ACC112 (cell line): ENCODE data around the gene ANAPC13.

Source experiments
- H2AFZ ChIP-seq: fragments of 200-600 bp; sonication (generic); one replicate; pipeline ENCODE4 v1.6.0; 2017; ENCODE audit warnings: antibody characterized with exemption, low read length; ENCODE audit not compliant: unreplicated experiment
- H3K27ac ChIP-seq: fragments of 200-600 bp; sonication (generic); 2 replicates; pipeline ENCODE4 v1.5.1; 2014; ENCODE audit warnings: low read depth, mild to moderate bottlenecking, antibody characterized with exemption, low read length, moderate library complexity
- H3K27me3 ChIP-seq: fragments of 200-600 bp; sonication (generic); 2 replicates; pipeline ENCODE4 v1.6.1; 2014; ENCODE audit warnings: mild to moderate bottlenecking, antibody characterized with exemption, low read length, moderate library complexity, mixed read lengths; ENCODE audit not compliant: insufficient read depth
- H3K36me3 ChIP-seq: fragments of 200-600 bp; sonication (generic); 2 replicates; pipeline ENCODE4 v1.6.1; 2016; ENCODE audit warnings: mild to moderate bottlenecking, antibody characterized with exemption, low read length, moderate library complexity, mixed read lengths; ENCODE audit not compliant: insufficient read depth
- H3K4me1 ChIP-seq: fragments of 200-600 bp; sonication (generic); one replicate; pipeline ENCODE4 v1.6.1; 2016; ENCODE audit warnings: low read length, mixed read lengths; ENCODE audit not compliant: insufficient read depth, unreplicated experiment, control insufficient read depth
- H3K4me3 ChIP-seq: fragments of 200-600 bp; sonication (generic); 2 replicates; pipeline ENCODE4 v1.5.1; 2014; ENCODE audit warnings: mild to moderate bottlenecking, low read depth, low read length
- H3K79me2 ChIP-seq: fragments of 200-600 bp; sonication (generic); one replicate; pipeline ENCODE4 v1.6.0; 2016; ENCODE audit warnings: low read length; ENCODE audit not compliant: control insufficient read depth, unreplicated experiment, insufficient read depth

Gene ANAPC13, protein sequence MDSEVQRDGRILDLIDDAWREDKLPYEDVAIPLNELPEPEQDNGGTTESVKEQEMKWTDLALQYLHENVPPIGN

DNA sequence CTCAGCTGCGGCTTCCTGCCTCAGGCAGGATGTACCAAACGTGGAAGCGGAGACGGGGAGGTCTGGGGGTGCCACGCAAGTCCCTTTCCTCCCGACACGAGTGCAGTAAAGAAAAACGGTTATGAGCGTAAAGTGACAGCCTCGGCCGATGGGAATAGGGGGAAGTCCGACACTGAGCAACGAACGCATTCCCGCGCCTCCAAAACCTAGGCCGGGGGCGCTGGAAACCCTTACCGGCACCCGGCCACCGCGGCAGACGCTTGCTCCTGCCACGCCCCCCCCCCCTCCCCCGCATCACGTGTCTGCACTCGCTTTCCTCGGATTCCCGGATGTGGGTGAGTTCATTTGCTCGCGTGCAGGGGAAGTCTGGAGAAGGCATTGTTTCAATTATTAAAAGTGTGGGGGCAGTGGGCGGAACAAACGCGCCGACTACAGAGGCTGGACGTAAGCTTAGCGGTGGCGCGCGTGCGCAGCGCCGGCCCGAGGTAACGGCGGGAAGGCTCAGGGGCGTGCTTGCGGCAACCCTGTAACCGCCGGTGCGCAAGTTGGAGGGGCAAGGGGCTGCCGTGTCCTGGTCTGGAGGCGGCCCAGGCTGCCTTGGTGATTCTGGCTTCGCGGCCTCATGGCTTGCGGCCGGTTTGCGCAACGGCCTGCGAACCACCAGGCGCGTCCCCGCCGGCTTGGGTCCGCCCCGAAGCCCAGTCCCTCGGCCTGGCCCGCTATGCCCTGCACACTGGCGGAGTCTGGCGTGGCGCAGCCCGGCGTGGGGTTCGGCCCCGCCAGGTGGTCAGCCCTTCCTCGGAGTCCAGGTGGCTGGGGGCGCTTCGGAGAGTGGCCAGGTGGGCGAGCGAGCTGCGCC lies at the start of gene ANAPC13, which contains the start of gene CEP63:
TSS of gene ANAPC13 (minus strand) at position 268 of the 859 bp plus-strand sequence. CDS start 3,081 bp downstream, outside the sequence.
TSS of gene CEP63 (plus strand) at position 340 of the 859 bp plus-strand sequence. CDS start 9,264 bp downstream, outside the sequence.
- Histone ChIP-seq H3K4me1 (peaks cover 38% of the 10 kb centered on the region), H3K36me3 (peaks cover 16% of the 10 kb centered on the region; the same call in 1 of the 2 replicates), H3K27me3 (no peaks in the 10 kb centered on the region), H3K4me3 (peak within 1 kb of the TSS; percentile 94), H2AFZ (peak within 1 kb of the TSS; percentile 88), H3K79me2 (peaks cover 68% of the 10 kb centered on the region), H3K27ac (peak within 1 kb of the TSS; percentile 95)

DNA sequence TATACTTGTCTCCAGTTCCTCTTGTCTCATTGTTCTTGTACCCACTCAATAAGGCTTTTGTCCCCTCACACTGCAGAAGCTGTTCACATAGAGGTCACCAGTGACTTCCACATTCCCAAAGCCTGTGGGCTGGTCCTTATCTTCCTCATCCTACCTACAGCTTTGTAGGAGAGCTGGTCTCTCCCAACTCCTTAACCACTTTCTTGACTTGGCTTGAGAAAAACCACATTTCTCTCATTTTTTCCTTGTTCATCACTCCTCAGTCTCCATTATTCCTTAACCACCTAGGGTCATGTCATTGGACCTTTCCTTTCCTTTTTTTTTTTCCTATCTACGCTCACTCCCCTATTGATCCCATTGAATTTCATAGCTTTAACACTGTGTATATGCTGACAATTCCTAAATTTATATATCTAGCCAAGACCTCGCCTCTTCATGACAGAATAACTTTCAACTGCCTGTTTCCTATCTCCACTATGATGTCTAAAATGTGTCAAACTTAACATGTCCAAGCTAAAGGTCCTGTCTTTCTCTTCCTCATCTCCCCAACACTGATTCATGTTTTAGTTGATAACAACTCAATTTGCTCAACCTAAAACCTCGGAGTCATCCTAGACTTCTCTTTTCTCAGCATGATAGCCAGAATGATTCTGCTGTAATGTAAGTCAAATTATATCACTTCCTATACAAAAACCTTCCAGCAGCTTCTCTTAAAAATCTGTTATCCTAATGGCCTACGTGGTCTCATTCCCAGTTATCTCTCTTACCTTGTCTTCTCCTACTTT lies 49.6 kb upstream of the ANAPC13 start:
- H3K27ac ChIP-seq, result no peak overlapping the region
- no peaks in the 10 kb centered on the region for H3K4me1 ChIP-seq
- H3K36me3 ChIP-seq, result peaks cover 34% of the 10 kb centered on the region
- H3K4me3 ChIP-seq, result no peak overlapping the region
- H3K27me3 ChIP-seq, result no peaks in the 10 kb centered on the region
- no peak overlapping the region for H2AFZ ChIP-seq
- no peaks in the 10 kb centered on the region for H3K79me2 ChIP-seq

DNA sequence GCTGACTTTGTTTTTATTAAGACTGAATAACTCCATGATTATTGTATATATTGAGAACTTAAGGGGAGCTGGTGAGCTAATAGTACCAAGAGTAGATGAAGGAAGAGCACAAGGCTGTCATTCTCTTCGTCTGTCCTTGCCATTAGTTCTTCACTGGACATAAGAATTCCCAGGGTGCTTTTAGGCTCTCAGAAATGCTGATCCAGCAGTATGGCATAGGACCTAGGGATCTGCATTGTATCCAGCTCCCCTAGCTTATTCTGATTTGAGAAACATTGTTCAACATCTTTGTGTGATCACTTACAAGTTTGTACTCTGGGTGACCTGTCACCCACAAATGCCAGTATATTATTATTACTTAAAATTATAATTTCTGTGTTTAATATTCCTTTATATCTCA lies 47.7 kb upstream of the ANAPC13 start:
- peaks cover 28% of the 10 kb centered on the region for H3K36me3 ChIP-seq
- no peak overlapping the region for H3K27ac ChIP-seq
- no peaks in the 10 kb centered on the region for H3K4me1 ChIP-seq
- no peaks in the 10 kb centered on the region for H3K27me3 ChIP-seq
- no peaks in the 10 kb centered on the region for H3K79me2 ChIP-seq
- no peak overlapping the region for H3K4me3 ChIP-seq
- no peak overlapping the region for H2AFZ ChIP-seq

DNA sequence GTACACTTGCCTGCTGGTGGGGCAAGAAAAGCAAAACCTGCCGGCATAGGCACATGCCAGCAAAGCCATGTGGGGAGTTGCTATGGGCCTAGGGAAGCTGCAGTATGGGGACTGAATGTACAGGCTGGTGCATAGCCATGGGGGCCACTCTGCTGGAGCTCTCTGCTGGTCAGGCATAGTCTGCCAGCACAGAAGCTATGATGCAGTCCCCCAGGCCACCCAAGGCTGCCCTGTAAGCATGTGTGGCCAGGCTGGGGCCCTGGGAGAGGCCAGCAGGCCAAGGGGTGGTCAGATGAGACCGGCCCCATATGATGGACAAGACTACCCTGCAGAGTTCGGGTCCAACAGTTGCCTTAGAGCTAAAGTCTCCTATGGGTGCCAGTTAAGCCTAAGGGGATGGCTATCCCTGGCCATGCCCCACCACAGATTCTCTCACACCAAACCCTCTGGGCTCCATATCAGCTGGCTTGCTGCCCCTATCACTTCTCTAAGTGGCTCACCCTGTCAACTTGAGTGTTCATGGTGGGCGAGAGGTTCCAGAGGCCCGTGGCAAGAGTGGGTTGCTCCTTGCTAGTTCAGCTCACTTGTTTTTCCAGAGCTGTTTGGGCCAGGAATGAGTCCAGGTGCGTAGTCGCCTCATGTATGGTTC lies 41.9 kb upstream of the ANAPC13 start:
- Histone ChIP-seq H3K27me3 (no peaks in the 10 kb centered on the region), H3K36me3 (peaks cover 7% of the 10 kb centered on the region), H3K4me3 (no peak overlapping the region), H2AFZ (no peak overlapping the region), H3K4me1 (no peaks in the 10 kb centered on the region), H3K27ac (no peak overlapping the region), H3K79me2 (peaks cover 13% of the 10 kb centered on the region)

DNA sequence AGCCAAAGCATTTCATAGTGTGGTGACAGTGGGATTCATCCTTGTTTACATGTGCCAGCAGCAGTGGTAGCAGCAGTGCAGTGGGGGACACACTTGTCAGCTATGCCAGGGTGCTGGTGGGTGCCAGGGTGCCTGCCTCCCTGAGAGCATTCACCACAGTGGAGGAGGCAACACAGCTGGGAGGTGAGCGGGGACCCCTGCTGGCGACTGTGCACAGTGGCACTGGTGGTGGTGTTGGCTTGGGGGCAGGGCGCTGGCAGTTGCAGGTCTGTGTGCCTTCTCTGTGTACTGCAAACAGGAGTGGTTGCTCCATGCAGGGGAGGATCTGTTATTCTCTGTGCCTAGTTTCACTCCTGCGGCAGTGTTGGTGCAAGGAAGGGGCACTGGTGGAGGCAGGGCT lies 41.3 kb upstream of the ANAPC13 start:
- peaks cover 13% of the 10 kb centered on the region for H3K79me2 ChIP-seq
- H3K4me3 ChIP-seq, result no peak overlapping the region
- H2AFZ ChIP-seq, result no peak overlapping the region
- no peaks in the 10 kb centered on the region for H3K27me3 ChIP-seq
- peaks cover 7% of the 10 kb centered on the region for H3K36me3 ChIP-seq
- no peak overlapping the region for H3K27ac ChIP-seq
- H3K4me1 ChIP-seq, result no peaks in the 10 kb centered on the region

DNA sequence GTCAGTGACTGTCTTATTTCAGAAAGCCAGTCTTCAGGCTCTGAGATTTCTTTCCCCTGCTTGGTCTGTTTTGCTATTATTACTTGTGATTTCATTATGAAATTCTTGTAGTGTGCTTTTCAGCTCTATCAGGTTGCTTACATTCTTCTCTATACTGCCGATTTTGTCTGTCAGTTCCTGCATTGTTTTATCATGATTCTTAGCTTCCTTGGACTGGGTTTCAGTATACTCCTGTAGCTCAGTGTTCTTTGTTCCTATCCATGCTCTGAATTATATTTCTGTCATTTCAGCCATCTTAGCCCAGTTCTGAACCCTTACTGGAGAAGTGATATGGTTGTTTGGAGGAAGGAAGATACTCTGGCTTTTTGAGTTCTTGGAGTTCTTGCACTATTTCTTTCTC lies 40.5 kb upstream of the ANAPC13 start:
- Histone ChIP-seq H3K36me3 (peaks cover 7% of the 10 kb centered on the region), H2AFZ (no peak overlapping the region), H3K27ac (no peak overlapping the region), H3K4me3 (no peak overlapping the region), H3K79me2 (peaks cover 13% of the 10 kb centered on the region), H3K4me1 (no peaks in the 10 kb centered on the region), H3K27me3 (no peaks in the 10 kb centered on the region)

DNA sequence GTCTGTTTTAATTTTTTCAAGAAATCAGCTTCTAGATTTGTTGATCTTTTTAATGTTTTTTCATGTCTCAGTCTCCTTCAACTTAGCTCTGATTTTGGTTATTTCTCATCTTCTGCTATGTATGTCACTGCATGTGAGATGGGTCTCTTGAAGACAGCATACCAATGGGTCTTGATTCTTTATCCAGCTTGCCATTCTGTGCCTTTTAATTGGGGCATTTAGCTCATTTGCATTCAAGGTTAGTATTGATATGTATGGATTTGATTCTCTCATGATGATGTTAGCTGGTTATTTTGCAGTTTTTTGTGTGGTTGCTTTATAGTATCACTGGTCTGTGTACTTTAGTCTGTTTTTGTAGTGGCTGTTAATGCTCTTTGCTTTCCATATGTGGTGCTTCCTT lies 39.5 kb upstream of the ANAPC13 start:
- Histone ChIP-seq H3K27me3 (no peaks in the 10 kb centered on the region), H3K79me2 (peaks cover 13% of the 10 kb centered on the region), H3K27ac (no peak overlapping the region), H2AFZ (no peak overlapping the region), H3K4me1 (no peaks in the 10 kb centered on the region), H3K36me3 (peaks cover 8% of the 10 kb centered on the region), H3K4me3 (no peak overlapping the region)

DNA sequence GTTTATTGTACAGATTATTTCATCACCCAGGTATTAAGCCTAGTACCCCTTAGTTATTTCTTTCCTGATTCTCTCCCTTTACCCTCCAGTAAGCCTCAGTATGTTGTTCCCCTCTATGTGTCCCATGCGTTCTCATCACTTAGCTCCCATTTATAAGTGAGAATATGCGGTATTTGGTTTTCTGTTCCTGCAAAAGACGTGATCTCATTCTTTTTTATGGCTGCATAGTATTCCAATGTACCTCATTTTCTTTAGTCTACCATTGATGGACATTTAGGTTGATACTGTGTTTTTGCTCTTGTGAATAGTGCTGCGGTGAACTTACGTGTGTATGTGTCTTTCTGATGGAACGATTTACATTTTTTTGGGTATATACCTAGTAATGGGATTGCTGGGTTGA lies 36.8 kb upstream of the ANAPC13 start:
- Histone ChIP-seq H3K4me3 (no peak overlapping the region), H2AFZ (no peak overlapping the region), H3K79me2 (peaks cover 10% of the 10 kb centered on the region), H3K36me3 (peaks cover 17% of the 10 kb centered on the region), H3K27me3 (no peaks in the 10 kb centered on the region), H3K4me1 (peaks cover 4% of the 10 kb centered on the region), H3K27ac (no peak overlapping the region)

DNA sequence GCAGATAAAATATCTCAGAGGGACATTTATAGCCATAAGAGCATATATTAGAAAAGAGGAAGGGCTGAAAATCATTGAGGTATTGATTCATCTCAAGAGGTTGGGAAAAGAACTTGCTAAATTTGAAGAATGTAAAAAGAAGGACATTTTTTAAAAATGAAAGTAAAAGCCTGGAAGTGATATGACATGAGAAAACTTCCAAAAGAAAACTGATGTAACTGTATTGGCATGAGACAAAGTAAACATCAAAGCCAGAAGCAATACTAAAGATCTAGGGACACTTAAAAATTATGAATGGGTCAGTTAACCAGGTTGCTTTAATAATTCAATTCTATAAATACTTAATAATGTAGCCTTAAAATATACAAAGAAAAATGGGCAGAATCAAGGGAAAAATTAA lies 32.0 kb upstream of the ANAPC13 start:
- Histone ChIP-seq H3K4me1 (peaks cover 9% of the 10 kb centered on the region), H3K27me3 (no peaks in the 10 kb centered on the region), H3K79me2 (no peaks in the 10 kb centered on the region), H2AFZ (peak overlapping the region; percentile 83), H3K27ac (peak overlapping the region; percentile 75), H3K36me3 (peaks cover 10% of the 10 kb centered on the region), H3K4me3 (peak overlapping the region; percentile 76)

DNA sequence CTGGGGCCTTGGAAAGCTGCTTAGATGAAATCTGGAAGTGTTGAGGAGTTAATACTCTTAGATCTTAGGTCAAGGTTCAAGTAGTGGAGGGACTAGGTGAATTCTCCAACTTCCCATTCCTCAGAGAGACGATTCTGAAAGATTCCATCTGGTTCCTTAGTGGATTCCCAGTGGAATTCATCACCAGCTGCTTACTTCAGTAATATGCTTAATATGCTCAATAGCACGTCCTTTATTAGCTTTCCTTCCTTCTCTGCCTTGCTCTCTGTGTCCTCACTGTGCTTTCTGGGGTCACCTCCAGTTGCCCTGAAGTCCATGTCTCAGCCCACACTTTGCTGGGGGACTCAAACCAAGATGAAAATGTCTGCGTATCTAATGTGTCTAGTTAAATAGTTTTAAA lies 31.1 kb upstream of the ANAPC13 start:
- H3K36me3 ChIP-seq, result peaks cover 10% of the 10 kb centered on the region
- peaks cover 9% of the 10 kb centered on the region for H3K4me1 ChIP-seq
- H3K27ac ChIP-seq, result peak overlapping the region; percentile 75
- H3K27me3 ChIP-seq, result no peaks in the 10 kb centered on the region
- no peaks in the 10 kb centered on the region for H3K79me2 ChIP-seq
- H3K4me3 ChIP-seq, result peak overlapping the region; percentile 52; the same call in 1 of the 2 replicates
- peak overlapping the region; percentile 55 for H2AFZ ChIP-seq
